CD4-positive, alpha-beta T cell treated with Interferon gamma for 1 hour (primary cell): ENCODE results near the gene TSC22D4.
"Not testable (repeated sequence)": the region's sequence is repeated elsewhere in the genome, so short reads cannot be mapped to it uniquely, and the experiment has no call there.

Source experiments
- DNase-seq: peaks from one replicate; pipeline ENCODE4 v3.0.0-alpha.2; 2020

Gene TSC22D4

GRCh38 chr7:100441641-100442535, 37.1 kb downstream of the TSC22D4 start:
- DNase-seq: no peak

DNA sequence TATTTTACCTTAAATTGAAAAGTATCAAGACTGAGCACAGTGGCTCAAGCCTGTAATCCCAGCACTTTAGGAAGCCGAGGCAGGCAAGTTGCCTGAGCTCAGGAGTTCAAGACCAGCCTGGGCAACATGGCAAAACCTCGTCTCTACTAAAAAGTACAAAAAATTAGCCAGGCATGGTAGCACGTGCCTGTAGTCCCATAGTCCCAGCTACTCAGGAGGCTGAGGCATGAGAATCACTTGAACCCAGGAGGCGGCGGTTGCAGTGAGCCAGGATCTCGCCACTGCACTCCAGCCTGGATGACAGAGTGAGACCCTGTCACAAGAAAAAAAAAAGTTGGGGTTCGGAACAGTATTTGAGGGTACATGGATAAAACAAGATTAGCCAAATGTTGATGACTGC, 39.8 kb downstream of the TSC22D4 start:
- not testable (repeated sequence) for DNase-seq

DNA sequence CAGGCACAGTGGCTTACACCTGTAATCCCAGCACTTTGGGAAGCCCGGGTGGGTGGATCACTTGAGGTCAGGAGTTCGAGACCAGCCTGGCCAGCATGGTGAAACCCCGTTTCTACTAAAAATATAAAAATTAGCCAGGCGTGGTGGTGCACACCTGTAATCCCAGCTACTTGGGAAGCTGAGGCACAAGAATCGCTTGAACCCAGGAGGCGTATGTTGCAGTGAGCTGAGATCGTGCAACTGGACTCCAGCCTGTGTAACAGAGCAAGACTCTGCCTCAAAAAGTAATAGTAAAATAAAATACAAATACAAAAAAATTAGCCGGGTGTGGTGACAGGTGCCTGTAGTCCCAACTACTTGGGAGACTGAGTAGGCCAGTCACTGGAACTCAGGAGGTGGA, 40.3 kb downstream of the TSC22D4 start:
- not testable (repeated sequence) for DNase-seq

DNA sequence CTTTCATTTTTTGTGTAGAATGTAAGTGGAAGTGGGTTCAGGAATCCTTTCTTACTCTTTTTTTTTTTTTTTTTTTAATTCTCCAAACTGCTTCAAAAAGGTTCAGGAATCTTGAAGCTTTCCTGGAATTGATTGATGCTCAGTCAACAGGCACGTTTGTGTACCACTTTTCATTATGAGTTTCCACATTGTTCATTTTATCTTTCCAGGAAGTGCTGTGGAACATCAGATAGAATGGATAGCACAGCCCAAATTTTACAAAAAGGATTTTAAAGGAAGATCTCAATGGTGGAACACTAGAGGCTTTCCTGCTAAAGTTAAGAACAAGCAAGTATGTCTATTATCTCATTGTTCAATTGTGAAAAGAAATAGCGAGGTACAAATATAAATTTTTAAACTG, 40.8 kb downstream of the TSC22D4 start:
- DNase-seq: no peak

DNA sequence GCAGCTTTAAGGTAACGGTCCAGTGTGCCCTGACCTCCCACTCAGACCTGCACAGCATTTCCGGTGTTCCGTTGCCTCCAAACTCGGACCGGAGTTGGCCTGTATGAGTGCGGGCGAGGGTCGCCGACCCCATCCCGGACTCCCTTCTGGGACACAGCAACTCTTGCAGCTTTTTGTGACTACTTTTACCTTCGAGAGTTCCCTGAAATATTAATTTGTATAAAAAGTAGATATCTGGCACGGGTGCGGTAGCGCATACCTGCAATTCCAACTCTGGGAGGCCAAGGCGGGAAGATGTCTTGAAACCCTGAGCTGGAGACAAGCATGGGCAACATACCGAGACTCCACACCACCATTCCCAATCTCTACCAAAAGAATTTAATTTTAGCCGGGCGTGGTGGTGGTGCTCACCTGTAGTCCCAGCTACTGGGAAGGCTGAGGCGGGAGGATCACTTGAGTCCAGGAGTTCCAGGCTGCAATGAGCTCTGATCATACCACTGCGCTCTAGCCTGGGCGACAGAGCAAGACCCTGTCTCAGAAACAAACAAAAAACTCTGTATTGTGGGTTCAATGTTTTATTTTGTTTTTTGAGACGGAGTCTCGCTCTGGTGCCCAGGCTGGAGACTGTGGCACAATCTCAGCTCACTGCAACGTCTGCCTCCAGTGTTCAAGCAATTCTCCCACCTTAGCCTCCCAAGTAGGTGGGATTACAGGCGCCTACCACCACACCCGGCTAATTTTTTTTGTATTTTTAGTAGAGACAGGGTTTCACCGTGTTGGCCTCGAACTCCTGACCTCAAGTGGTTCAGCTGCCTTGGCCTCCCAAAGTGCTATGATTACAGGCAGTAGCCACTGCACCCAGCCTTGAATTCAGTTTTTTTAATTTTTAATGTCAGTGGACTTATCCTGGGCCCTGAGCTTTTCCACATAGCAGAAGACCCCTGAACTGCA, 41.6 kb downstream of the TSC22D4 start:
- DNase-seq: no peak

- DNase-seq: peak; percentile 45
These were observed 43.4 kb downstream of the TSC22D4 start for GRCh38 chr7:100435401-100436304.

GRCh38 chr7:100434297-100435144, 44.5 kb downstream of the TSC22D4 start:
- DNase-seq: no peak

- no peak for DNase-seq
These were observed 45.3 kb downstream of the TSC22D4 start for GRCh38 chr7:100433592-100434296.

GRCh38 chr7:100433276-100433591, 45.8 kb downstream of the TSC22D4 start:
- no peak for DNase-seq

GRCh38 chr7:100432621-100433275, 46.3 kb downstream of the TSC22D4 start:
- no peak for DNase-seq

GRCh38 chr7:100432053-100432452, 47.0 kb downstream of the TSC22D4 start:
- no peak for DNase-seq

DNA sequence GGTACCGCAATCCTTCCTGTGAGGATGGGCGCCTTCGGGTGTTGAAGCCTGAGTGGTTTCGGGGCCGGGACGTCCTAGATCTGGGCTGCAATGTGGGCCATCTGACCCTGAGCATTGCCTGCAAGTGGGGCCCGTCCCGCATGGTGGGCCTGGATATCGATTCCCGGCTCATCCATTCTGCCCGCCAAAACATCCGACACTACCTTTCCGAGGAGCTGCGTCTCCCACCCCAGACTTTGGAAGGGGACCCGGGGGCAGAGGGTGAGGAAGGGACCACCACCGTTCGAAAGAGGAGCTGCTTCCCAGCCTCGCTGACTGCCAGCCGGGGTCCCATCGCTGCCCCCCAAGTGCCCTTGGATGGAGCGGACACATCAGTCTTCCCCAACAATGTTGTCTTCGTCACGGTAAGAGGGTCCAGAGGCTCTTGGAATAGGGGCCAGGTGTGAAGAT, 47.7 kb downstream of the TSC22D4 start:
- DNase-seq: no peak

DNA sequence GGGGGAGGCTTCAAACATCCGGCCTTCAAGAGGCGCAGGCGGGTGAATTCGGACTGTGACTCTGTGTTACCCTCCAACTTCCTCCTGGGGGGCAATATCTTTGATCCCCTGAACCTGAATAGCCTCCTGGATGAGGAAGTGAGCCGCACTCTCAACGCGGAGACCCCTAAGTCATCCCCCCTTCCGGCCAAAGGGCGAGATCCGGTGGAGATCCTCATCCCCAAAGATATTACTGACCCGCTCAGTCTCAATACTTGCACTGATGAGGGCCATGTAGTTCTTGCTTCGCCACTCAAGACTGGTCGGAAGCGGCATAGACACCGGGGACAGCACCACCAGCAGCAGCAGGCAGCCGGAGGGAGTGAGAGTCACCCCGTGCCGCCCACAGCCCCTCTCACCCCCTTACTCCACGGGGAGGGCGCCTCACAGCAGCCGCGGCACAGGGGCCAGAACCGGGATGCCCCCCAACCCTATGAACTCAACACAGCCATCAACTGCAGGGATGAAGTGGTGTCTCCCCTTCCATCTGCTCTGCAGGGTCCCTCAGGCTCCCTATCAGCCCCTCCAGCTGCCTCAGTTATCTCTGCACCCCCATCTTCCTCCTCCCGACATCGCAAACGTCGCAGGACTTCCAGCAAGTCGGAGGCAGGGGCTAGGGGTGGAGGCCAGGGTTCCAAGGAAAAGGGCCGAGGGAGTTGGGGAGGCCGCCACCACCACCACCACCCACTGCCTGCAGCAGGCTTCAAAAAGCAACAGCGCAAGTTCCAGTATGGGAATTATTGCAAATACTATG, 48.3 kb downstream of the TSC22D4 start:
- DNase-seq: peak; percentile 48

DNA sequence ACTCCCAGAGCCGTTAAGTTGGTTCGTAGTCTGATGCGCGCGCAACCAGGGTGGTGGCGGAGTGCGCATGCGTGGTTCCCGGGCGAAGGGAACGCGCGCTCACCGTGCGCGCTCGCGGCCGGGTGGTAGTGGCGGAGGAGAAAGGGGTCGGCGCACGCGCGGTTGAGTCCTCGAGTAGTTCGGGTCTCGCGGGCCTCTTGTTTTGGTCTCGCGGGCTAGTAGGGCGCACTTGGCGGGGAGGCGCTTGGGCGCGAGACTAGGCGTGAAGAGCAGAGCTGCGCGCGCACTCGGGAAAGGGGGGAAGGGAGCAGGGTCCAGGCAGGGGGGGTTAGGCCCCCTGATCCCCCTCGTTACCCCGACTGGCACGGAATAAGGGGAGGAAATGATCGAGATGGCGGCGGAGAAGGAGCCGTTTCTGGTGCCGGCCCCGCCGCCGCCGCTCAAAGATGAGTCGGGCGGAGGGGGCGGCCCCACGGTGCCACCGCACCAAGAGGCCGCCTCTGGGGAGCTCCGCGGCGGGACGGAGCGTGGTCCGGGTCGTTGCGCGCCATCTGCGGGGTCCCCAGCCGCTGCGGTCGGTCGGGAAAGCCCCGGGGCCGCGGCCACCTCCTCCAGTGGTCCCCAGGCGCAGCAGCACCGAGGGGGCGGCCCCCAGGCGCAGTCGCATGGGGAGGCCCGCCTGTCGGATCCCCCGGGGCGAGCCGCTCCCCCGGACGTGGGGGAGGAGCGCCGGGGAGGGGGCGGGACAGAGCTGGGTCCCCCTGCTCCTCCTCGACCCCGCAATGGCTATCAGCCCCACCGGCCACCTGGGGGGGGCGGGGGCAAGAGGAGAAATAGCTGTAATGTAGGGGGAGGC, 49.1 kb downstream of the TSC22D4 start, which contains the start of gene MEPCE:
MEPCE (plus strand) TSS at position 195 of the 856 bp plus-strand sequence; CDS start at position 383, 188 bp downstream.
- DNase-seq: peak; percentile 95

DNA sequence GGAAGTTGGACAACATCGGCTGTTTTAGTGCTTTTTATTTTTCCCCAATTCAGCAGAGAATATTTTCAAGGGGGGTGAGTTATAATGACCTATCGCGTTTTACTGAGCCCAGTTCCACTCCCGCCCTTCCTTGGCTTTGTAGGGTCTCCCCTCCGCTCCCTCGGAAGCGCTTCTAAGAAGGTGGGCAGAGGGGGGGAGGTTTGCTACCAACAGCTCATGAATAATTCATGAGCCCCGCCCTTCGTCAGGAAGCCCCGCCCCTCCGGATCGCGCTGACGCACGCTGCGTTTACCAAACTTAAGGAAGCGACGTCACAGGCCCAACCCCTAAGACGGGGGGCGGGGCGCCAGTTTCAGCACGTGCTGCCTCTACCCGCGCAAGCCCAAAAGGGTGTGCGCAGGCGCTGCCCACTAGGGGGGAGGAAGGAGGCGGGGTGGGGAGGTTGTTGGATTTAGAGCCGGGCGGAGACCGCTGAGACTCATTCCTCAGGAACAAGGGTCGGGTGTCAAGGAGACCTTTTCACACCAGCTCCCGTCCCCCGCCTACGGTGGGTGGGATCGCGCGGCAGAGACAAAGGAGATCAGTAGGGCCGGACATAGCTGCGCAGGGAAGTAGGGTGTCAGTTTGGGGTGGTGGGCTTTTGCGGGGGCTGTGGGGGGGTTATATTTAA, 49.9 kb downstream of the TSC22D4 start:
- peak; percentile 100 for DNase-seq

DNA sequence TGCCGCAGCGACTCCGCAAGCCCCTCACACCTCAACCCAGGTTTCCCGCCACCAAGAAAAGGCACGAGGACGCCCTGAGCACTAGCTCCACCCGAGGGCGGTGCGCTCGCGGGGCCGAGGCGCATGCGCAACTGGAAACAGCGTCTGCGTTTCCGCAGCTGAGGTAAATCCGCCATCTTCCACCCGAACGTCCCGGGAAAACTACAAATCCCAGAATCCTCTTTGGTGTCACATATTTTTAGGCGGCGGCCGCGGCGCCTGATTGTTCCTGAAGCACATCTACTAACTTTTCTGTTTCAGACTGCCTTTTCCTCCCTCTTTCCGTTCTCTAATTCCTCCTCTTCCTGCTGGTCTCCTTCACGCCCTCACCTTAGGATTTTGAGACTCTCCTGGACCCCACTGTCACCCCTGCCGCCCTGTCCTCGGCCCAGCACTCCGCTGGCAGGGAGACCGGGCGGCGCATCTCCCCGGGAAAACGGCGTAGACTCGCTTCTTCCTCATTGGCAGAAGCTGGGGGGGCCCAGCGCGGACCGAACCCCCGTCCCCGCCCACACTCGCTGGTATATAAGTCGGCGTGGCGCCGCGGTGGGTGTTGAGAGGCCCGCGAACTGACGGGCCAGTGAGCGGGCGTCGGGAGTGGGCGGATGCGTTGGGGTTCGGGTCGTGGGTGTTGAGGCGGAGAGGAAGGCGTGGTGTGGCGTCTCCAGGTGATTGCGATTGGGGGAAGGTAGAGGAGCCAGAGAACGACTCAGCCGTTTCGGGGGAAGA, 50.6 kb downstream of the TSC22D4 start, which contains the start of gene ZCWPW1:
ZCWPW1 (minus strand) TSS at position 505 of the 768 bp plus-strand sequence. CDS start 8,054 bp downstream, outside the sequence.
- peak; percentile 98 for DNase-seq

- DNase-seq: no peak
These were observed 51.2 kb downstream of the TSC22D4 start for GRCh38 chr7:100427762-100428198.
